ENCODE measurements around the gene TMEM242.

DNA sequence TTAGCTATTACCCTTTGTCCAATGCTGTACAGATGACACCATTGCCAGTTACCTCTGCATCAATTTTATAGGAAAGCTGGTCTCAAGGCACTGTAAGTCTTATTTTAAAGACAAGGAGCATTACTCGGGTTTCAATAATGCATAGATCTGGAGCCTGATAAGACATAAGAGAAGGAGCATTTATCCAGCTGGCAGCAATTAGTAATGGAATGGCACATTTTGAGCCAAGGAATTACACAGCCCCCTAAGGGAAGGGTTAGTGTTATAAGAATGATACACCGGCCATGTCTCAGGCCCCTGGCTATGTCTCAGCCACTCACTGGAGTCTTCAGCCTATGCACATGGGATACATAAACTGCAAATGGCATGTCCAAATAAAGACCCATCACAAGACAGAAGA lies 23.1 kb upstream of the TMEM242 start:
- no peak for TF ChIP-seq POLR2A (IDR thresholded peaks at IDR 0.05)
- TF ChIP-seq, protein P1, sequence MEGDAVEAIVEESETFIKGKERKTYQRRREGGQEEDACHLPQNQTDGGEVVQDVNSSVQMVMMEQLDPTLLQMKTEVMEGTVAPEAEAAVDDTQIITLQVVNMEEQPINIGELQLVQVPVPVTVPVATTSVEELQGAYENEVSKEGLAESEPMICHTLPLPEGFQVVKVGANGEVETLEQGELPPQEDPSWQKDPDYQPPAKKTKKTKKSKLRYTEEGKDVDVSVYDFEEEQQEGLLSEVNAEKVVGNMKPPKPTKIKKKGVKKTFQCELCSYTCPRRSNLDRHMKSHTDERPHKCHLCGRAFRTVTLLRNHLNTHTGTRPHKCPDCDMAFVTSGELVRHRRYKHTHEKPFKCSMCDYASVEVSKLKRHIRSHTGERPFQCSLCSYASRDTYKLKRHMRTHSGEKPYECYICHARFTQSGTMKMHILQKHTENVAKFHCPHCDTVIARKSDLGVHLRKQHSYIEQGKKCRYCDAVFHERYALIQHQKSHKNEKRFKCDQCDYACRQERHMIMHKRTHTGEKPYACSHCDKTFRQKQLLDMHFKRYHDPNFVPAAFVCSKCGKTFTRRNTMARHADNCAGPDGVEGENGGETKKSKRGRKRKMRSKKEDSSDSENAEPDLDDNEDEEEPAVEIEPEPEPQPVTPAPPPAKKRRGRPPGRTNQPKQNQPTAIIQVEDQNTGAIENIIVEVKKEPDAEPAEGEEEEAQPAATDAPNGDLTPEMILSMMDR (IDR thresholded peaks at IDR 0.05), result no peak

Data from right lobe of liver (tissue), 4 donors.